Astrocyte (in vitro differentiated cells and primary cell): ENCODE measurements around the gene IPCEF1. TPM values are rescaled to one million over a fixed set of nuclear protein-coding genes. Genes with fewer than 3 reads are reported as not detected.

Experiments
- DNase-seq: peaks from one replicate; pipeline ENCODE4 v3.0.0-alpha.2; 2010; ENCODE audit warnings: low read depth
- FAIRE-seq: peaks from 2 replicates; lab custom pipeline; 2011; peaks lifted over from hg19 to GRCh38; lab: Jason Lieb, UNC
- H2AFZ ChIP-seq: 2 replicates; pipeline ENCODE4 v1.6.0; 2012; ENCODE audit warnings: low read depth, low read length, inconsistent platforms
- H3K27ac ChIP-seq: 2 replicates; pipeline ENCODE4 v1.5.1; 2011; ENCODE audit warnings: low read depth, low read length, inconsistent platforms
- H3K27me3 ChIP-seq: 2 replicates; pipeline ENCODE4 v1.6.0; 2011; ENCODE audit warnings: low read length, inconsistent platforms; ENCODE audit not compliant: insufficient read depth
- H3K36me3 ChIP-seq: 2 replicates; pipeline ENCODE4 v1.5.1; 2011; ENCODE audit warnings: low read length, inconsistent platforms; ENCODE audit not compliant: insufficient read depth
- H3K4me1 ChIP-seq: 2 replicates; pipeline ENCODE4 v1.5.1; 2011; ENCODE audit warnings: low read length, inconsistent platforms; ENCODE audit not compliant: insufficient read depth
- H3K4me2 ChIP-seq: 2 replicates; pipeline ENCODE4 v1.6.0; 2012; ENCODE audit warnings: low read length, inconsistent platforms
- H3K4me3 ChIP-seq: 2 replicates; pipeline ENCODE4 v1.5.1; 2011; ENCODE audit warnings: low read depth, mild to moderate bottlenecking, low read length, inconsistent platforms; ENCODE audit not compliant: insufficient read depth
- H3K79me2 ChIP-seq: 2 replicates; pipeline ENCODE4 v1.6.0; 2012; ENCODE audit warnings: mild to moderate bottlenecking, low read length, inconsistent platforms; ENCODE audit not compliant: insufficient read depth
- H3K9ac ChIP-seq: 2 replicates; pipeline ENCODE4 v1.6.0; 2012; ENCODE audit warnings: mild to moderate bottlenecking, low read length, inconsistent platforms
- H3K9me3 ChIP-seq: 2 replicates; pipeline ENCODE4 v1.5.1; 2012; ENCODE audit warnings: low read depth, mild to moderate bottlenecking, low read length, inconsistent platforms; ENCODE audit not compliant: insufficient read depth
- H4K20me1 ChIP-seq: 2 replicates; pipeline ENCODE4 v1.6.0; 2012; ENCODE audit warnings: low read length, inconsistent platforms; ENCODE audit not compliant: insufficient read depth
- H3K27ac Mint-ChIP-seq: one replicate; pipeline ENCODE4 v1.8.0; 2021; ENCODE audit warnings: mild to moderate bottlenecking, mixed read lengths; ENCODE audit not compliant: unreplicated experiment
- H3K27me3 Mint-ChIP-seq: one replicate; pipeline ENCODE4 v1.8.0; 2021; ENCODE audit warnings: low read depth, mixed read lengths; ENCODE audit not compliant: unreplicated experiment
- H3K36me3 Mint-ChIP-seq: one replicate; pipeline ENCODE4 v1.8.0; 2021; ENCODE audit warnings: low read depth, mixed read lengths; ENCODE audit not compliant: unreplicated experiment
- H3K4me1 Mint-ChIP-seq: one replicate; pipeline ENCODE4 v1.8.0; 2021; ENCODE audit warnings: low read depth, mixed read lengths; ENCODE audit not compliant: unreplicated experiment
- H3K4me3 Mint-ChIP-seq: one replicate; pipeline ENCODE4 v1.8.0; 2021; ENCODE audit warnings: mild to moderate bottlenecking, moderate library complexity, mixed read lengths; ENCODE audit not compliant: unreplicated experiment
- H3K9me3 Mint-ChIP-seq: one replicate; pipeline ENCODE4 v1.8.0; 2021; ENCODE audit warnings: mild to moderate bottlenecking, mixed read lengths; ENCODE audit not compliant: unreplicated experiment
- CTCF ChIP-seq: IDR thresholded peaks from 2 replicates; pipeline ENCODE4 v1.5.1; 2011; ENCODE audit warnings: low read depth, mild to moderate bottlenecking, inconsistent platforms, low read length, moderate library complexity; ENCODE audit not compliant: insufficient read depth
- EZH2 ChIP-seq: IDR thresholded peaks from 2 replicates; pipeline ENCODE4 v1.6.1; 2012; ENCODE audit warnings: mild to moderate bottlenecking, low read length, inconsistent platforms; ENCODE audit not compliant: insufficient read depth
- total RNA-seq: library from RNA; stranded (reverse); gene quantifications from 2 replicates; pipeline ENCODE4 v1.2.1, GENCODE V29; 2021

Gene IPCEF1
- total RNA-seq, 1 donor from 2014 or later: 0.16 TPM

GRCh38 chr6:154218301-154218700, 138.3 kb downstream of the IPCEF1 start:
- no peak for FAIRE-seq
- TF ChIP-seq EZH2 (no peak), CTCF (no peak)
- H3K4me1 ChIP-seq: no peaks in the 10 kb centered on the region

GRCh38 chr6:154213782-154214181, 142.8 kb downstream of the IPCEF1 start:
- FAIRE-seq: no peak
- DNase-seq: no peak
- Histone ChIP-seq H3K9me3 (no peaks in the 10 kb centered on the region), H4K20me1 (no peaks in the 10 kb centered on the region), H3K36me3 (no peaks in the 10 kb centered on the region), H3K9ac (no peak overlapping the region), H3K4me2 (no peak overlapping the region), H3K4me1 (no peaks in the 10 kb centered on the region), H3K79me2 (no peaks in the 10 kb centered on the region), H3K27ac (no peak overlapping the region), H3K4me3 (no peak overlapping the region), H2AFZ (no peak overlapping the region), H3K27me3 (no peaks in the 10 kb centered on the region)
- TF ChIP-seq CTCF (no peak), EZH2 (no peak)
- H3K27me3 Mint-ChIP-seq: no peaks in the 10 kb centered on the region
- no peak overlapping the region for H3K27ac Mint-ChIP-seq
- no peaks in the 10 kb centered on the region for H3K36me3 Mint-ChIP-seq
- H3K4me1 Mint-ChIP-seq: peaks cover 13% of the 10 kb centered on the region
- H3K4me3 Mint-ChIP-seq: no peak overlapping the region
- H3K9me3 Mint-ChIP-seq: no peaks in the 10 kb centered on the region

More at GRCh38 chr6:154218301-154218700, 138.3 kb downstream of the IPCEF1 start:
- H3K4me2 ChIP-seq: no peak overlapping the region
- H3K27ac ChIP-seq: no peak overlapping the region
- peaks cover 2% of the 10 kb centered on the region for H3K27me3 ChIP-seq
- no peak overlapping the region for H3K9ac ChIP-seq
- H3K4me3 Mint-ChIP-seq: no peak overlapping the region
- no peak for DNase-seq
- no peak overlapping the region for H3K27ac Mint-ChIP-seq
- H3K36me3 ChIP-seq: no peaks in the 10 kb centered on the region
- H3K4me3 ChIP-seq: no peak overlapping the region
- H3K79me2 ChIP-seq: no peaks in the 10 kb centered on the region
- peaks cover 3% of the 10 kb centered on the region for H3K27me3 Mint-ChIP-seq
- H3K9me3 ChIP-seq: no peaks in the 10 kb centered on the region
- no peaks in the 10 kb centered on the region for H3K36me3 Mint-ChIP-seq
- H4K20me1 ChIP-seq: no peaks in the 10 kb centered on the region
- H3K4me1 Mint-ChIP-seq: peaks cover 8% of the 10 kb centered on the region
- no peaks in the 10 kb centered on the region for H3K9me3 Mint-ChIP-seq
- H2AFZ ChIP-seq: no peak overlapping the region

- no peaks in the 10 kb centered on the region for H3K9me3 Mint-ChIP-seq
- H4K20me1 ChIP-seq: no peaks in the 10 kb centered on the region
- no peak overlapping the region for H3K4me3 ChIP-seq
- H3K27ac Mint-ChIP-seq: no peak overlapping the region
- no peak overlapping the region for H2AFZ ChIP-seq
- FAIRE-seq (no peak), DNase-seq (no peak)
- H3K36me3 Mint-ChIP-seq: no peaks in the 10 kb centered on the region
- no peaks in the 10 kb centered on the region for H3K4me1 ChIP-seq
- no peaks in the 10 kb centered on the region for H3K79me2 ChIP-seq
- no peaks in the 10 kb centered on the region for H3K9me3 ChIP-seq
- no peak for TF ChIP-seq CTCF
- TF ChIP-seq EZH2: no peak
- no peak overlapping the region for H3K4me3 Mint-ChIP-seq
- no peak overlapping the region for H3K27ac ChIP-seq
- H3K27me3 ChIP-seq: no peaks in the 10 kb centered on the region
- no peaks in the 10 kb centered on the region for H3K36me3 ChIP-seq
- H3K9ac ChIP-seq: no peak overlapping the region
- peaks cover 8% of the 10 kb centered on the region for H3K4me1 Mint-ChIP-seq
- H3K4me2 ChIP-seq: no peak overlapping the region
- peaks cover 3% of the 10 kb centered on the region for H3K27me3 Mint-ChIP-seq
Observed at GRCh38 chr6:154210678-154211077, 145.9 kb downstream of the IPCEF1 start.
